H1 (cell line): ENCODE results near the gene TNS3. TPM values are rescaled to one million over a fixed set of nuclear protein-coding genes. Genes with fewer than 3 reads are reported as not detected.

ENCODE experiments used
- CTCF ChIA-PET: fragments of 300-600 bp; sonication (Branson Sonifier 250); formaldehyde crosslinking; loops from one replicate; lab custom pipeline; 2021; ENCODE audit not compliant: partially characterized antibody; lab: Charles Lee
- POLR2A ChIA-PET: fragments of 300-600 bp; sonication (Branson Sonifier 250); formaldehyde crosslinking; loops from one replicate; lab custom pipeline; 2021; ENCODE audit warnings: inconsistent platforms; ENCODE audit not compliant: partially characterized antibody; lab: Charles Lee
- DNase-seq, 2 experiments: peaks; one replicate each; pipeline versions ENCODE4 v3.0.0 to v3.0.0-alpha.2; 2010 to 2022; ENCODE audit warnings: low spot score in 2 of 2, low read depth in 1 of 2, mixed read lengths in 1 of 2
- FAIRE-seq: peaks from 2 replicates; lab custom pipeline; 2011; peaks lifted over from hg19 to GRCh38; lab: Jason Lieb, UNC
- H2AFZ ChIP-seq: 2 replicates; pipeline ENCODE4 v1.8.1; 2012; ENCODE audit warnings: low read length, inconsistent platforms
- H2AK5ac ChIP-seq: 2 replicates; pipeline ENCODE4 v1.6.1; 2013; ENCODE audit warnings: low read depth, low read length
- H2BK120ac ChIP-seq: replicated peaks from 2 replicates; pipeline ENCODE3; 2013; ENCODE audit warnings: low read depth, low read length, inconsistent platforms
- H2BK12ac ChIP-seq: 2 replicates; pipeline ENCODE4 v1.6.1; 2013; ENCODE audit warnings: low read depth, low read length
- H2BK15ac ChIP-seq: 2 replicates; pipeline ENCODE4 v1.6.1; 2013; ENCODE audit warnings: low read length
- H2BK20ac ChIP-seq: 2 replicates; pipeline ENCODE4 v1.6.1; 2013; ENCODE audit warnings: low read length
- H2BK5ac ChIP-seq: 2 replicates; pipeline ENCODE4 v1.6.1; 2013; ENCODE audit warnings: low read depth, low read length
- H3K14ac ChIP-seq: 2 replicates; pipeline ENCODE4 v1.6.1; 2013; ENCODE audit warnings: inconsistent platforms; ENCODE audit not compliant: insufficient read length
- H3K18ac ChIP-seq: 2 replicates; pipeline ENCODE4 v1.6.1; 2013; ENCODE audit warnings: low read length; ENCODE audit errors: extremely low read depth
- H3K23ac ChIP-seq: 2 replicates; pipeline ENCODE4 v1.6.1; 2013; ENCODE audit warnings: inconsistent platforms; ENCODE audit not compliant: insufficient read length
- H3K23me2 ChIP-seq: 2 replicates; pipeline ENCODE4 v1.6.1; 2013; ENCODE audit warnings: low read depth, low read length
- H3K27ac ChIP-seq: 2 replicates; pipeline ENCODE4 v1.6.1; 2011; ENCODE audit warnings: low read depth, low read length, inconsistent platforms
- H3K27me3 ChIP-seq, 4 experiments: replicated peaks in 1 of 4; 1 replicate in 1 of 4; 2 replicates in 3 of 4; pipeline versions ENCODE4 v1.6.1 to v1.8.1; 2011 to 2013; ENCODE audit warnings: low read length in 3 of 4, mild to moderate bottlenecking in 3 of 4, inconsistent platforms in 2 of 4, mixed read lengths in 2 of 4, moderate library complexity in 1 of 4; ENCODE audit not compliant: control insufficient read depth in 3 of 4, insufficient read depth in 3 of 4; ENCODE audit errors: extremely low read depth in 1 of 4
- H3K36me3 ChIP-seq, 4 experiments: 2 replicates each; pipeline versions ENCODE4 v1.6.1 to v1.8.1; 2011 to 2013; ENCODE audit warnings: mild to moderate bottlenecking in 4 of 4, low read length in 3 of 4, moderate library complexity in 2 of 4, control low read depth in 1 of 4, inconsistent platforms in 1 of 4; ENCODE audit not compliant: insufficient read depth in 4 of 4, control insufficient read depth in 2 of 4
- H3K4ac ChIP-seq: replicated peaks from 2 replicates; pipeline ENCODE3; 2013; ENCODE audit warnings: low read length, low read depth, mixed read lengths, inconsistent platforms; ENCODE audit not compliant: insufficient read length
- H3K4me1 ChIP-seq, 4 experiments: replicated peaks in 1 of 4; 1 replicate in 1 of 4; 2 replicates in 3 of 4; pipeline versions ENCODE4 v1.6.1 to v1.8.1; 2011 to 2013; ENCODE audit warnings: low read length in 3 of 4, inconsistent platforms in 2 of 4, mixed read lengths in 1 of 4; ENCODE audit not compliant: insufficient read depth in 4 of 4, control insufficient read depth in 3 of 4
- H3K4me2 ChIP-seq, 2 experiments: 2 replicates each; pipeline versions ENCODE4 v1.6.1 to v1.8.1; 2011 to 2013; ENCODE audit warnings: low read depth in 2 of 2, low read length in 2 of 2, control low read depth in 1 of 2, inconsistent platforms in 1 of 2, mild to moderate bottlenecking in 1 of 2; ENCODE audit not compliant: insufficient read depth in 1 of 2
- H3K4me3 ChIP-seq, 4 experiments: fragments of 200-600, 300-600 bp in 1 of 4; sonication (generic), shearing (Covaris generic), sonication (Bioruptor Twin) in 1 of 4; 2 replicates each; pipeline versions ENCODE4 v1.5.1 to v1.8.1; 2011 to 2016; ENCODE audit warnings: low read length in 4 of 4, low read depth in 3 of 4, control low read depth in 2 of 4, inconsistent platforms in 2 of 4, mild to moderate bottlenecking in 2 of 4, mixed read lengths in 1 of 4, moderate library complexity in 1 of 4; ENCODE audit not compliant: insufficient read depth in 2 of 4; ENCODE audit errors: extremely low read depth in 1 of 4
- H3K56ac ChIP-seq: replicated peaks from 2 replicates; pipeline ENCODE3; 2013; ENCODE audit warnings: low read depth, mild to moderate bottlenecking, mixed read lengths, low read length, inconsistent platforms; ENCODE audit not compliant: insufficient read length
- H3K79me1 ChIP-seq: 2 replicates; pipeline ENCODE4 v1.6.1; 2013; ENCODE audit warnings: low read depth, low read length, control low read depth
- H3K79me2 ChIP-seq, 2 experiments: 2 replicates each; pipeline versions ENCODE4 v1.6.1 to v1.8.1; 2012 to 2013; ENCODE audit warnings: low read length in 2 of 2, mild to moderate bottlenecking in 2 of 2, inconsistent platforms in 1 of 2; ENCODE audit not compliant: insufficient read depth in 2 of 2, control insufficient read depth in 1 of 2
- H3K9ac ChIP-seq, 4 experiments: replicated peaks in 1 of 4; 1 replicate in 1 of 4; 2 replicates in 3 of 4; pipeline versions ENCODE4 v1.6.1 to v1.8.1; 2011 to 2013; ENCODE audit warnings: low read depth in 3 of 4, low read length in 3 of 4, control low read depth in 2 of 4, mild to moderate bottlenecking in 2 of 4, moderate library complexity in 2 of 4, inconsistent platforms in 1 of 4; ENCODE audit errors: extremely low read depth in 1 of 4
- H3K9me3 ChIP-seq, 2 experiments: 2 replicates each; pipeline versions ENCODE4 v1.6.1 to v1.8.1; 2012 to 2013; ENCODE audit warnings: mild to moderate bottlenecking in 2 of 2, moderate library complexity in 2 of 2, control low read depth in 1 of 2, inconsistent platforms in 1 of 2, low read depth in 1 of 2, low read length in 1 of 2, mixed read lengths in 1 of 2; ENCODE audit not compliant: insufficient read depth in 2 of 2
- H4K20me1 ChIP-seq, 2 experiments: replicated peaks in 1 of 2; 2 replicates each; pipeline versions ENCODE3 to v1.8.1; 2011 to 2013; ENCODE audit warnings: inconsistent platforms in 2 of 2, low read length in 2 of 2, mild to moderate bottlenecking in 1 of 2; ENCODE audit not compliant: insufficient read depth in 2 of 2, control insufficient read depth in 1 of 2
- H4K5ac ChIP-seq: 2 replicates; pipeline ENCODE4 v1.6.1; 2013; ENCODE audit warnings: low read length, low read depth, mixed read lengths, inconsistent platforms; ENCODE audit not compliant: insufficient read length
- H4K8ac ChIP-seq: 2 replicates; pipeline ENCODE4 v1.8.0; 2013; ENCODE audit warnings: mild to moderate bottlenecking, moderate library complexity, low read length, inconsistent platforms; ENCODE audit not compliant: insufficient read depth; ENCODE audit errors: extremely low read depth
- H4K91ac ChIP-seq: replicated peaks from 2 replicates; pipeline ENCODE3; 2013; ENCODE audit warnings: low read length, mixed read lengths, inconsistent platforms; ENCODE audit not compliant: insufficient read length
- CBX5 ChIP-seq: fragments of 300-800, 300-1000 bp; sonication (generic); IDR thresholded peaks from 2 replicates; pipeline ENCODE4 v1.7.1; 2016; ENCODE audit warnings: antibody characterized with exemption, low read length, low read depth
- POU5F1 ChIP-seq: IDR thresholded peaks from 2 replicates; pipeline ENCODE4 v1.6.1; 2011; ENCODE audit warnings: low read depth, mild to moderate bottlenecking, low read length, moderate library complexity
- SP2 ChIP-seq: IDR thresholded peaks from 2 replicates; pipeline ENCODE4 v1.6.1; 2012; ENCODE audit warnings: mild to moderate bottlenecking, low read length, inconsistent platforms
- SP4 ChIP-seq: IDR thresholded peaks from 2 replicates; pipeline ENCODE4 v1.6.1; 2012; ENCODE audit warnings: low read length, inconsistent platforms
- WGBS, 2 experiments: shearing (Covaris generic) in 1 of 2; methylation state at CpG; one replicate each; pipeline versions ENCODE4 v1.1.6 to v1.1.7; 2013 to 2015; ENCODE audit warnings: low lambda C conversion rate in 2 of 2, mixed read lengths in 2 of 2, inconsistent platforms in 1 of 2, low coverage in 1 of 2, missing lambda C conversion rate in 1 of 2; ENCODE audit not compliant: insufficient replicate concordance in 2 of 2, insufficient coverage in 1 of 2, insufficient read length in 1 of 2; ENCODE audit errors: extremely low coverage in 1 of 2, missing lambda C conversion rate in 1 of 2; 5-methylcytosine and 5-hydroxymethylcytosine counted together
- polyA plus RNA-seq, 7 experiments: library from polyadenylated mRNA; depleted of rRNA in 3 of 7; stranded (reverse) in 5 of 7; unstranded in 2 of 7; fragments of >200 nt in 5 of 7; fragments of 200-250 nt in 2 of 7; gene quantifications; 1 replicate in 5 of 7; 2 replicates in 1 of 7; 4 replicates in 1 of 7; pipeline versions ENCODE4 v1.2.1 to v1.2.3, GENCODE V29; 2011 to 2013; ENCODE audit warnings: missing spikeins in 2 of 7, mixed read lengths in 2 of 7
- total RNA-seq: library from RNA; stranded (reverse); fragmentation: NEBNext Ultra II Directional; extraction: Animal tissue kit (Norgen Biotek cat#: 25700); gene quantifications from 2 replicates; pipeline ENCODE4 v1.2.1, GENCODE V29; 2021

The TNS3 gene
- total and polyA plus RNA-seq, 2 of the 8 experiments (the other 6 are each of a cell fraction or from before 2014, with no cell fraction given): 11.9 to 24.2 TPM

DNA sequence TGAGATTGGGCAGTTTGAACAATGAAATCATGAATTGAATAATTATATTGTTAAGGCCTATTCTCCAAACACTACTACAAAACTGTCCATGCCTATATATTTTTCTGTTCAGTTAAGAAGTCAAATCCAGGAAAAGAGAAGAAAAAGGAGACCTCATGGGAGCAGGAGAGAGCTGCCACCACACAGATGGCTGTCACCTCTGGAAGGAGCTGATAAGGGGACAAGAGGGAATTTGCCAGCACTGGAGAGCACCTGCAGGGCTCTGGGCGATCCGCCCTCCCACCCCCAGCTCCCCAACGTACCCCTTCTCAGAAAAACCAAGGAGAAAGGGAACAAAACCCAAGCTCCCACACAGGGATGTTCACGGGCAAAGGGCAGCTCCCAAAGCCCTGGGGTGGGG lies 227.8 kb downstream of the TNS3 start:
- 91% methylated on average over 2 of the region's 4 CpGs; no CpG with 5 or more reads in 1 of the 2 experiments for WGBS, 2 experiments
- no peak overlapping the region for H2BK12ac ChIP-seq
- no peak overlapping the region for H3K9ac ChIP-seq
- no peaks in the 10 kb centered on the region for H3K9me3 ChIP-seq
- no peaks in the 10 kb centered on the region for H3K36me3 ChIP-seq
- H2BK120ac ChIP-seq: no peak overlapping the region
- no peak overlapping the region for H3K27ac ChIP-seq
- no peaks in the 10 kb centered on the region; the same call in 1 of the 2 replicates for H3K23me2 ChIP-seq
- H3K18ac ChIP-seq: no peak overlapping the region
- ChIA-PET CTCF (interaction anchor here (1.0 to 4.0 kb wide), 6 partner anchors 11 to 88 kb away, joined by 3 to 15 read pairs (median 7); no protein-coding TSS in a partner anchor), POLR2A (no interaction called here)
- no peak overlapping the region for H3K4me3 ChIP-seq
- no peak overlapping the region for H2BK5ac ChIP-seq
- no peak overlapping the region for H2AK5ac ChIP-seq
- no peak overlapping the region for H3K4me2 ChIP-seq
- no peak overlapping the region for H2AFZ ChIP-seq
- H3K56ac ChIP-seq: no peak overlapping the region
- no peaks in the 10 kb centered on the region for H3K27me3 ChIP-seq
- H3K4me1 ChIP-seq: peaks cover 0 to 2% (median under 1%) of the 10 kb centered on the region in 4 experiments; a peak in 4 of 7 replicates
- no peak overlapping the region for H3K23ac ChIP-seq
- H3K14ac ChIP-seq: no peak overlapping the region
- H3K79me1 ChIP-seq: 0 out of 2 replicates have a peak, but pooled peaks cover 2% of the 10 kb centered on the region
- H3K79me2 ChIP-seq: no peaks in the 10 kb centered on the region
- DNase-seq (no peak), FAIRE-seq (no peak)
- no peak overlapping the region for H4K91ac ChIP-seq
- TF ChIP-seq SP4 (no peak), CBX5 (no peak), POU5F1 (no peak), SP2 (no peak)
- H4K20me1 ChIP-seq: peaks cover 2 to 7% of the 10 kb centered on the region in 2 experiments
- no peak overlapping the region for H2BK20ac ChIP-seq
- no peak overlapping the region for H4K8ac ChIP-seq
- H4K5ac ChIP-seq: no peak overlapping the region
- no peak overlapping the region for H2BK15ac ChIP-seq
- no peak overlapping the region for H3K4ac ChIP-seq
